ENCODE measurements around the gene DMP1.
"Not testable (repeated sequence)": the region's sequence is repeated elsewhere in the genome, so short reads cannot be mapped to it uniquely, and the experiment has no call there.

DMP1 gene

DNA sequence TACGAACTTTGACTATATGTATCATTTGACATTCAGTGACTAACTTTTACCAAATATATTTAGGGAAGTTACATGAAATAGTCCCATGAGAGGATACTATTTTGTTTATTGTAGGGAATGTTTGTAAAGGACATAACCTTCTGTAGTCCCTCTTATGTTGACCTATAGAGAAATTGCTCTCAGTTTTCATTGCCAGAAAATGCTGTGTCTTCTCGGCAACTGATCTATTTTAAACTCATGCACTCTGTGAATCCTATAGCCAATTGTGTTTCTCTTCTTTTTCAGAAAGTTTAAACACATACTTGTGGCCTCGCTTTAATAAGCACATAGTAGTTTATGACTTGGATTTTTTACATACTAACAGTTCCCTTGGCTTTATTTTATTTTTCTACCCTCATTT is 38.2 kb downstream of the DMP1 start:
- DNase-seq (ENCODE audit: low read depth in 2 of 2), result no peak

DNA sequence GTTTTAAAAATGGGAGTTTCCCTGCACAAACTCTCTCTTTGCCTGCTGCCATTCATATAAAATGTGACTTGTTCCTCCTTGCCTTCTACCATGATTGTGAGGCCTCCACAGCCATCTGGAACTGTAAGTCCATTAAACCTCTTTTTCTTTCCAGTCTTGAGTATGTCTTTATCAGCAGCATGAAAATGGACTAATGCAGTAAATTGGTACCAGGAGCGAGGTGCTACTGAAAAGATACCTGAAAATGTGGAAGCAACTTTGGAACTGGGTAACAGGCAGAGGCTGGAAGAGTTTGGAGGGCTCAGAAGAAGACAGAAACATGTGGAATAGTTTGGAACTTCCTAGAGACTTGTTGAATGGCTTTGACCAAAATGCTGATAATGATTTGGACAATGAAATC is 40.9 kb downstream of the DMP1 start:
- not testable (repeated sequence) for DNase-seq (ENCODE audit: low read depth in 2 of 2)

DNA sequence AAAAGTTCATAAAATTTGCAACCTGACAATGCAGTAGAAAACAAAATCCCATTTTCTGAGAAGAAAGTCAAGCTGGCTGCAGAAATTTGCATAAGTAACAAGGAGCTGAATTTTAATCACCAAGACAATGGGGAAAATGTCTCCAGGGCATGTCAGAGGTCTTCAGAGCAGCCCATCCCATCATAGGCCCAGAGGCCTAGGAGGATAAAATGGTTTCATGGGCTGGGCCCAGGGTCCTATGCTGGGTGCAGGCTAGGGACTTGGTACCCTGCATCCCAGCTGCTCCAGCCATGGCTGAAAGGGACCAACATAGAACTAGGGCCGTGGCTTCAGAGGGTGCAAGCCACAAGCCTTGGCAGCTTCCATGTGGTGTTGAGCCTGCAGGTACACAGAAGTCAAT is 42.0 kb downstream of the DMP1 start:
- DNase-seq (ENCODE audit: low read depth in 2 of 2), result not testable (repeated sequence)

DNA sequence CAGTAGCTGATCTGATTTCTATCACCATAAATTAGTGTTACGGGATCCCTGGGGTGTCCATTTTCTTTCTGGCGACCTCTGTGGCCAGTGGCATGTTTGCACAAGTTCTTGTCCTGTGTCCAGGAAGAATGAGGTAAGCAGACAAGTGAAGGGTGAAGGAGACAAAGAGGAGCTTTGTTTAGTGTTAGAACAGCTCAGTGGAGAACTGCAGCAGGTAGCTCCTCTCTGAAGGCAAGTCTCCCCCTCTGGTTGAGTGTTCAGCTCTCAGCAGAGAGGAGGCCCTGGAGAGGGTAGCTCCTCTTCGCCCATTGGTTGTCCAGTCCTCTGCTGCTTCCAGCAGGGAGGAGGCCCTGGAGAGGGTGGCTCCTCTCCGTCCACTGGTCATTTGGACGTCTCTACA is 47.2 kb downstream of the DMP1 start:
- no peak for DNase-seq (ENCODE audit: low read depth in 2 of 2)

DNA sequence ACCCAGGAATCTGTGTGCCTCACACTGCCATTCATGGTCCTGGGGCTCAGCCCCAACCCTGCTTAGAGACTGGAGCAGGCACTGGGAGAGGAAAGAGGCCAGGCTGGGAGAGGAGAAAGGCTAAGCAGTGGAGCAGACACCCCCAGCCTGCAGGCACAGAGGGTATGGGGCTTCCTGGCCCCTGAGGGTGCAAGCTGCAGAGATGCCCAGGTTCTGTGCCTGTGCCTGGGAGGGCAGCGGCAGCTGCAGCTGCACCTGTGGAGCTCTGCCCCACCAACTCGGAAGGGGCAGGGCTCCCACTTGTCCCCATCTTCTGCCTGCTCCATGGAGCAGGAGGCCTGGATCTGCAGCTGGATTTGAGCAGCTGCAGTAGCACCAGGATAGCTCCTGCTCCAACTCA is 47.9 kb downstream of the DMP1 start:
- DNase-seq (ENCODE audit: low read depth in 2 of 2), result no peak

DNA sequence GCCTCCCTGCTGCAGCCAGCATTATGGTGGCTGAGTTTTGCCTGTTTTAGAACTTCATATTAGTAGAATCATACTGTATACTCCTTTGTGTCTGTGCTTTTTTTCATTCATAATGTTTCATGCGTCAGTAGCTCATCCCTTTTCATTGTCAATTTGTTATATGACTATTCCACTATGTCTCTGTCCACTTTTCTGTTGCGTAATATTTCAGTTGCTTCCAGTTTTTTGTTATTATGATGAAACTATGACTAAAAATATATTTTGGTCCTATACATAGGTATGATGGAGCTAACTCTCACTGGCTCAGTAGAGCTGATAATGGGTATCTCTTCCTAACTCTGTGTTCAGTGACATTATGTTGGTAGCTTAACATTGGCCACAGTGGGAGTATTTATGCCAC is 48.3 kb downstream of the DMP1 start:
- DNase-seq (ENCODE audit: low read depth in 2 of 2), result no peak

DNA sequence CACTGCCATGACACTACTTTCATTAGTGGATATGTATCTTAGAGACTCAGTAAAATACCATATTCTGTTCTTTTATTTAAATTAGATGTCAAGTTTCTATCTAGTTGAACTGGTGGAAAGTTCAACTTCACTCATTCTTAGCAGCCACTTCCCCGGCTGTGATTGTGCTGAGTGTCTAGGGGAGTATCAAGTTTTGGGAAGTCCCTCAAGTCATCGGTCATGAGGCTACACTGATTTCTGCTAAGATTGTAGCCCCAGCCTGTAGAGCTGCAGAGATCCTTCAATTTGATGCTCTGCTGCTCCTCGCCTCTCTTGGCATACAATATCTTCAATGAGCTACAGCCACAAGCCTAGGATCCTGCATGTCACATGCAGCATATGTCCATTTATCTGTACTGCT is 53.9 kb downstream of the DMP1 start:
- DNase-seq (ENCODE audit: low read depth in 2 of 2), result no peak

DNA sequence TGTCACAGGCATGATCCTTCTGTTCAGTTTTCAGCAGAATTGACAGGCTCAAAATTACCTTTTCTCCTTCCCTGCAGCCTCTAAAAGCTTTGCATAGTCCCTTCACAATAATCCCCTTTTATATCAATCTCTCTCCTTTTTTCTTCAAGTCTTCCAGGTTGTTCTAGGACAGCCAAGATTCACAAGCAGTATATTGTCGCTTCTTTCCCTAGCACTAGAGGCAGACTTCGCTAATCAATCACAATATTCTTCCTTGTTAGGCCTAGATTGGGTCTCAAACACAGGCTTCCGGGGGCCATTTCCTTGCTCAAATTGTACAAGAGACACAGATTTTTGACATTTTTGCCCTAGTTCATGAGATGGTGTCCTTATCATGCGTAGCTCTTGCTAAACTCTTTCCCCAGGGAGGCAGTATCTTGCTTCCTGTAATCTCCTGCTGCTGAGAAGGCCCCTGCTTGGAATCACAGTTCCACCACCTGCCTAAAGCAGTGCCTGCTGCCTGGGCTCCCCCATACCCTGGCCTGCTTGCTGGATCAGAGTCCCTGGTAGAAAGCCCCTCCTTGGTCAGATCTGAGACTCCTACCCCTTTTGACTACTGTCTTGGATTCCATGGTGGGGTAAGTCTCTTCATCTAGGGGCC is 57.3 kb downstream of the DMP1 start:
- DNase-seq (ENCODE audit: low read depth in 2 of 2), result no peak
